ENCODE data around the gene TPM1. TPM values are rescaled to one million over a fixed set of nuclear protein-coding genes. Genes with fewer than 3 reads are reported as not detected.

The TPM1 gene
- total and polyA plus RNA-seq, 2 of the 4 experiments (the other 2 are of a cell fraction) = 661 to 1,623 TPM

DNA sequence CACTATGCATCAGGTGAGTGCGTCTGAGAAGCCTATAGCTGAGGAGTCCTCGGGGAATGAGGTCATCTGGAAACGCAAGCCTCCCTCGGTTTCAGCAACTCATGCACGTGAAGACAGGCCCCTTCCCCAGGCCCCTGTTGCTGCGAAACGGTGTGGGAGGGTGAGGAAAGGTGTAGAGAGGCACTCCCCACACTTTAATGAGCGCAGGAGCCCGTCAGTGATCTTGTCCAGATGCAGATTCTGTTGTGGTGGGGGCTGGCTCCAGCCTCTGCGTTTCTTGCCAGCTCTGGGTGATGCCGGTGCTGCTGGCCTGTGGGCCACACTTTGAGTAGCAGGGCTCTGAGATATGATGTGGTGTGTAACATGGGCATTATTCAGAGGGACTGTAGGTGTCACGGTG lies 40.5 kb downstream of the TPM1 start:
- Histone ChIP-seq H3K4me2 (ENCODE audit: low read depth, low read length) (no peak overlapping the region), H3K56ac (ENCODE audit: extremely low read depth, insufficient read depth, low read length) (no peak overlapping the region), H4K91ac (ENCODE audit: insufficient read depth, low read depth, low read length) (no peak overlapping the region), H2BK15ac (ENCODE audit: low read depth, low read length) (no peak overlapping the region), H2AK9ac (replicated peaks; ENCODE audit: low read depth, low read length, poor library complexity) (no peak overlapping the region), H2AFZ (replicated peaks; ENCODE audit: low read length, poor library complexity) (no peak overlapping the region), H3K27ac (ENCODE audit: insufficient read depth, low read length) (no peak overlapping the region), H3K79me1 (ENCODE audit: low read depth in 1 of 2, low read length in 2 of 2) (no peaks in the 10 kb centered on the region), H2BK120ac (ENCODE audit: low read depth, low read length) (peak overlapping the region; percentile 19; the same call in 1 of the 2 replicates), H3K18ac (ENCODE audit: low read depth, low read length) (no peak overlapping the region), H3K9me1 (ENCODE audit: insufficient read depth, low read length) (peaks cover 14% of the 10 kb centered on the region), H2BK5ac (ENCODE audit: low read depth, low read length, poor library complexity, severe bottlenecking) (no peak overlapping the region), H3K4ac (ENCODE audit: low read depth, low read length) (no peak overlapping the region), H3K9me3 (ENCODE audit: control insufficient read depth, insufficient read depth, low read length) (no peaks in the 10 kb centered on the region), H4K20me1 (ENCODE audit: insufficient read depth, low read length) (no peaks in the 10 kb centered on the region), H3K9ac (ENCODE audit: low read depth, low read length) (no peak overlapping the region), H3K23ac (ENCODE audit: low read depth, low read length) (no peak overlapping the region), H2AK5ac (ENCODE audit: low read depth, low read length) (peak overlapping the region; percentile 13; the same call in 1 of the 2 replicates), H3K14ac (replicated peaks; ENCODE audit: low read depth, low read length) (no peak overlapping the region), H4K8ac (ENCODE audit: low read depth in 2 of 2, low read length in 2 of 2) (no peak overlapping the region), H4K5ac (ENCODE audit: low read depth, low read length) (no peak overlapping the region), H3K4me3 (ENCODE audit: insufficient read depth, low read depth, low read length) (no peak overlapping the region), H3K27me3 (ENCODE audit: control insufficient read depth, insufficient read depth, low read length) (no peaks in the 10 kb centered on the region), H2BK20ac (ENCODE audit: low read depth, low read length) (no peak overlapping the region), H3K36me3 (ENCODE audit: control insufficient read depth, insufficient read depth, low read length) (no peaks in the 10 kb centered on the region), H3K4me1 (ENCODE audit: control insufficient read depth, insufficient read depth, low read length) (peaks cover 24% of the 10 kb centered on the region)
- DNase-seq (no peak), ATAC-seq (ENCODE audit: low read depth) (no peak)
- intact Hi-C loops (cut with micrococcal nuclease) = no loop called here
- TF ChIP-seq RFX5 (IDR thresholded peaks at IDR 0.05; ENCODE audit: low read depth, low read length) (no peak), USF2 (IDR thresholded peaks at IDR 0.05; ENCODE audit: low read depth, low read length) (no peak), POLR2A (IDR thresholded peaks at IDR 0.05; ENCODE audit: low read depth, low read length) (no peak), BHLHE40 (IDR thresholded peaks at IDR 0.05; ENCODE audit: low read depth, low read length) (no peak), MAZ (IDR thresholded peaks at IDR 0.05; ENCODE audit: borderline replicate concordance, low read depth, low read length) (no peak), CHD1 (IDR thresholded peaks at IDR 0.05; ENCODE audit: low read depth, low read length) (no peak), MAFK (IDR thresholded peaks at IDR 0.05; ENCODE audit: low read depth, low read length) (no peak), SMC3 (IDR thresholded peaks at IDR 0.05; ENCODE audit: low read depth, low read length) (no peak), NFE2L2 (IDR thresholded peaks at IDR 0.05; ENCODE audit: low read depth, low read length) (no peak), MXI1 (IDR thresholded peaks at IDR 0.05; ENCODE audit: borderline replicate concordance, low read depth, low read length) (no peak)
- TF ChIP-seq, protein P1, sequence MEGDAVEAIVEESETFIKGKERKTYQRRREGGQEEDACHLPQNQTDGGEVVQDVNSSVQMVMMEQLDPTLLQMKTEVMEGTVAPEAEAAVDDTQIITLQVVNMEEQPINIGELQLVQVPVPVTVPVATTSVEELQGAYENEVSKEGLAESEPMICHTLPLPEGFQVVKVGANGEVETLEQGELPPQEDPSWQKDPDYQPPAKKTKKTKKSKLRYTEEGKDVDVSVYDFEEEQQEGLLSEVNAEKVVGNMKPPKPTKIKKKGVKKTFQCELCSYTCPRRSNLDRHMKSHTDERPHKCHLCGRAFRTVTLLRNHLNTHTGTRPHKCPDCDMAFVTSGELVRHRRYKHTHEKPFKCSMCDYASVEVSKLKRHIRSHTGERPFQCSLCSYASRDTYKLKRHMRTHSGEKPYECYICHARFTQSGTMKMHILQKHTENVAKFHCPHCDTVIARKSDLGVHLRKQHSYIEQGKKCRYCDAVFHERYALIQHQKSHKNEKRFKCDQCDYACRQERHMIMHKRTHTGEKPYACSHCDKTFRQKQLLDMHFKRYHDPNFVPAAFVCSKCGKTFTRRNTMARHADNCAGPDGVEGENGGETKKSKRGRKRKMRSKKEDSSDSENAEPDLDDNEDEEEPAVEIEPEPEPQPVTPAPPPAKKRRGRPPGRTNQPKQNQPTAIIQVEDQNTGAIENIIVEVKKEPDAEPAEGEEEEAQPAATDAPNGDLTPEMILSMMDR (conservative IDR thresholded peaks at IDR 0.05; ENCODE audit: low read depth, low read length) = no peak
- BruUV-seq (replicated peaks) = no TSS peak
- dilution Hi-C loops (cut with HindIII; ENCODE audit: low sequenced_read_pairs, unreplicated experiment) = no loop called here
- 50% methylated on average over 2 of the region's 12 CpGs; no CpG with 5 or more reads in 1 of the 2 experiments for WGBS, 2 experiments (ENCODE audit: extremely low coverage in 2 of 2, insufficient read length in 1 of 2)
- in situ Hi-C loops (cut with MboI; ENCODE audit: low sequenced_read_pairs) = no loop called here
- POLR2A ChIA-PET (ENCODE audit: unreplicated experiment) = no interaction called here
- CTCF ChIA-PET = no interaction called here
